Fibroblast of mammary gland (primary cell): Measurements from ENCODE around the gene CACNA1C.
A peak's percentile ranks its signal among the peaks of the same experiment; 100 is the strongest.

Experiments used
- DNase-seq: peaks from one replicate; pipeline ENCODE4 v3.0.0-alpha.2; 2010; ENCODE audit warnings: low read depth
- H3K4me3 ChIP-seq: 2 replicates; pipeline ENCODE4 v1.5.1; 2011; ENCODE audit warnings: low read depth, mild to moderate bottlenecking, low read length, moderate library complexity; ENCODE audit not compliant: control insufficient read depth
- CTCF ChIP-seq: conservative IDR thresholded peaks from 2 replicates; pipeline ENCODE4 v1.5.1; 2011; ENCODE audit warnings: low read depth, low read length, inconsistent platforms; ENCODE audit not compliant: control insufficient read depth, insufficient read depth

Gene CACNA1C

GRCh38 chr12:2391740-2392331, 339.0 kb downstream of the CACNA1C start:
- DNase-seq = no peak
- no peak overlapping the region for H3K4me3 ChIP-seq
- TF ChIP-seq CTCF = no peak

- DNase-seq = no peak
- no peak for TF ChIP-seq CTCF
- no peak overlapping the region for H3K4me3 ChIP-seq
Observed at GRCh38 chr12:2393016-2393415, 340.2 kb downstream of the CACNA1C start.

GRCh38 chr12:2393996-2394395, 341.2 kb downstream of the CACNA1C start:
- H3K4me3 ChIP-seq = no peak overlapping the region
- no peak for TF ChIP-seq CTCF
- DNase-seq = no peak

- DNase-seq = peak; percentile 38
- peak; percentile 81 for TF ChIP-seq CTCF
- H3K4me3 ChIP-seq = no peak overlapping the region
Observed at GRCh38 chr12:2395354-2395977, 342.7 kb downstream of the CACNA1C start.

GRCh38 chr12:2396448-2396871, 343.7 kb downstream of the CACNA1C start:
- H3K4me3 ChIP-seq = no peak overlapping the region

GRCh38 chr12:2397356-2398045, 344.7 kb downstream of the CACNA1C start:
- no peak for DNase-seq
- no peak overlapping the region for H3K4me3 ChIP-seq
- no peak for TF ChIP-seq CTCF

More at GRCh38 chr12:2396448-2396871, 343.7 kb downstream of the CACNA1C start:
- DNase-seq = peak; percentile 62
- no peak for TF ChIP-seq CTCF
